Right lobe of liver (tissue), 4 donors: Measurements from ENCODE around the gene FRMD4B.

Experiments used
- POLR2A ChIP-seq: fragments of 450-650 bp; IDR thresholded peaks from one replicate; pipeline ENCODE4 v1.6.1; 2017; ENCODE audit warnings: antibody characterized with exemption, mild to moderate bottlenecking
- TF ChIP-seq, protein P1 (sequence below), 4 donors: fragments of 200-600 bp in 3 of 4; fragments of 450-650 bp in 1 of 4; IDR thresholded peaks; one replicate each; pipeline versions ENCODE4 v1.5.1 to v1.8.0; 2016 to 2022; ENCODE audit warnings: antibody characterized with exemption in 4 of 4, mild to moderate bottlenecking in 2 of 4
- donor health status: DM: no; HTN: no; CAD: no.
- donor health status: DM: no; HTN: no; CAD: no.
- donor health status: DM: no; HTN: yes; CAD: no.

DNA sequence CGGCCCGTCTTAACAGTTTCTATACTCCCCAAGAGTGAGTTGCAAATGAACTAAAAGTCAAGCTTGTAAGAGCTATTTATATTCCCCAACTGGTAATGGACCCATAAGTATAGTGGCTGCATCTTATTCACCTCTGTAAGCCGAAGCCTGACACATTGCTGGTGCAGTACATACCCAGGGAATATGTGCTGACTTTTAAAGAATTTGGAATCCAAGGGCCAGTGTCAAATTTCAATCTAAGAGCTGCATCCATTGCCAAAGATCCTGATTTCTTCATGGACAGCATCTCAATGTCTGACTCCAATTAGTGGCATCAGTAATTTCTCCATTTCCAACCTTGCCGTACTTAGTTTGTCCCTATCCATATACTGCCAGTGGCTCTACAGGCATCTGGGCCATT lies 42.0 kb downstream of the FRMD4B start:
- TF ChIP-seq, protein P1, sequence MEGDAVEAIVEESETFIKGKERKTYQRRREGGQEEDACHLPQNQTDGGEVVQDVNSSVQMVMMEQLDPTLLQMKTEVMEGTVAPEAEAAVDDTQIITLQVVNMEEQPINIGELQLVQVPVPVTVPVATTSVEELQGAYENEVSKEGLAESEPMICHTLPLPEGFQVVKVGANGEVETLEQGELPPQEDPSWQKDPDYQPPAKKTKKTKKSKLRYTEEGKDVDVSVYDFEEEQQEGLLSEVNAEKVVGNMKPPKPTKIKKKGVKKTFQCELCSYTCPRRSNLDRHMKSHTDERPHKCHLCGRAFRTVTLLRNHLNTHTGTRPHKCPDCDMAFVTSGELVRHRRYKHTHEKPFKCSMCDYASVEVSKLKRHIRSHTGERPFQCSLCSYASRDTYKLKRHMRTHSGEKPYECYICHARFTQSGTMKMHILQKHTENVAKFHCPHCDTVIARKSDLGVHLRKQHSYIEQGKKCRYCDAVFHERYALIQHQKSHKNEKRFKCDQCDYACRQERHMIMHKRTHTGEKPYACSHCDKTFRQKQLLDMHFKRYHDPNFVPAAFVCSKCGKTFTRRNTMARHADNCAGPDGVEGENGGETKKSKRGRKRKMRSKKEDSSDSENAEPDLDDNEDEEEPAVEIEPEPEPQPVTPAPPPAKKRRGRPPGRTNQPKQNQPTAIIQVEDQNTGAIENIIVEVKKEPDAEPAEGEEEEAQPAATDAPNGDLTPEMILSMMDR (IDR thresholded peaks at IDR 0.05) = no peak
- TF ChIP-seq POLR2A = no peak
